Endothelial cell of hepatic sinusoid (primary cell): ENCODE measurements around the gene SFXN2.
"Not testable (repeated sequence)": the region's sequence is repeated elsewhere in the genome, so short reads cannot be mapped to it uniquely, and the experiment has no call there.

ENCODE experiments used
- in situ Hi-C: cut with HindIII; loops from 2 replicates; pipeline ENCODE4 v1.10.0; 2017; ENCODE audit warnings: low sequenced_read_pairs

Gene SFXN2

GRCh38 chr10:102716900-102717565, 2.6 kb downstream of the SFXN2 start:
- in situ Hi-C loops: not testable (repeated sequence)

- in situ Hi-C loops: no loop called here
Measured at GRCh38 chr10:102718220-102718619, 3.8 kb downstream of the SFXN2 start.

- in situ Hi-C loops: no loop called here
Measured at GRCh38 chr10:102720337-102720736, 5.9 kb downstream of the SFXN2 start.

GRCh38 chr10:102720775-102721301, 6.4 kb downstream of the SFXN2 start:
- in situ Hi-C loops: no loop called here

- in situ Hi-C loops: no loop called here
Measured at GRCh38 chr10:102721954-102722353, 7.5 kb downstream of the SFXN2 start.

GRCh38 chr10:102723989-102724388, 9.6 kb downstream of the SFXN2 start:
- in situ Hi-C loops: no loop called here

- in situ Hi-C loops: loop anchor here (25.0 kb wide), 1 partner anchor 336 kb away; no protein-coding TSS in a partner anchor
Measured at GRCh38 chr10:102726274-102726673, 11.8 kb downstream of the SFXN2 start.

GRCh38 chr10:102727037-102727818, 12.8 kb downstream of the SFXN2 start:
- in situ Hi-C loops: loop anchor here (25.0 kb wide), 1 partner anchor 335 kb away; no protein-coding TSS in a partner anchor

- in situ Hi-C loops: loop anchor here (5.0 to 25.0 kb wide), 3 partner anchors 103 to 333 kb away; no protein-coding TSS in a partner anchor
Measured at GRCh38 chr10:102729029-102730026, 14.9 kb downstream of the SFXN2 start.

- in situ Hi-C loops: loop anchor here (5.0 to 25.0 kb wide), 3 partner anchors 101 to 331 kb away; no protein-coding TSS in a partner anchor
Measured at GRCh38 chr10:102731222-102731800, 16.9 kb downstream of the SFXN2 start.

- in situ Hi-C loops: loop anchor here (5.0 to 25.0 kb wide), 3 partner anchors 100 to 330 kb away; no protein-coding TSS in a partner anchor
Measured at GRCh38 chr10:102732661-102733060, 18.2 kb downstream of the SFXN2 start.

- in situ Hi-C loops: loop anchor here (25.0 kb wide), 1 partner anchor 327 kb away; no protein-coding TSS in a partner anchor
Measured at GRCh38 chr10:102735065-102735562, 20.7 kb downstream of the SFXN2 start.

GRCh38 chr10:102738692-102739121, 24.3 kb downstream of the SFXN2 start:
- in situ Hi-C loops: loop anchor here (25.0 kb wide), 1 partner anchor 324 kb away; no protein-coding TSS in a partner anchor

GRCh38 chr10:102740229-102740628, 25.8 kb downstream of the SFXN2 start:
- in situ Hi-C loops: loop anchor here (5.0 to 25.0 kb wide), 2 partner anchors 73 to 322 kb away; no protein-coding TSS in a partner anchor

GRCh38 chr10:102741726-102742237, 27.3 kb downstream of the SFXN2 start:
- in situ Hi-C loops: loop anchor here (5.0 to 25.0 kb wide), 2 partner anchors 74 to 321 kb away; no protein-coding TSS in a partner anchor

- in situ Hi-C loops: loop anchor here (5.0 to 25.0 kb wide), 2 partner anchors 75 to 320 kb away; no protein-coding TSS in a partner anchor
Measured at GRCh38 chr10:102742313-102742712, 27.9 kb downstream of the SFXN2 start.

GRCh38 chr10:102743078-102743587, 28.7 kb downstream of the SFXN2 start:
- in situ Hi-C loops: loop anchor here (5.0 to 25.0 kb wide), 2 partner anchors 76 to 319 kb away; no protein-coding TSS in a partner anchor

- in situ Hi-C loops: loop anchor here (5.0 to 25.0 kb wide), 2 partner anchors 76 to 319 kb away; no protein-coding TSS in a partner anchor
Measured at GRCh38 chr10:102743588-102744373, 29.3 kb downstream of the SFXN2 start, which contains the start of gene WBP1L. TSS of gene WBP1L (plus strand) at chr10:102743948. CDS start at chr10:102744054, 106 bp downstream.
